Keratinocyte (primary cell): ENCODE data around the gene MINDY4.

Source experiments
- EZH2 ChIP-seq: IDR thresholded peaks from one replicate; pipeline ENCODE4 v1.6.1; 2012; ENCODE audit warnings: inconsistent platforms, mild to moderate bottlenecking, low read length, moderate library complexity
- TF ChIP-seq, protein P1 (sequence below), 3 experiments: IDR thresholded peaks in 1 of 3; conservative IDR thresholded peaks in 1 of 3; optimal IDR thresholded peaks in 1 of 3; 2 replicates in 2 of 3; 3 replicates in 1 of 3; pipeline versions ENCODE3 to v1.5.1; 2011; ENCODE audit warnings: low read length in 3 of 3, mild to moderate bottlenecking in 3 of 3, moderate library complexity in 2 of 3, control low read depth in 1 of 3, inconsistent platforms in 1 of 3; ENCODE audit not compliant: insufficient read depth in 2 of 3; ENCODE audit errors: extremely low read depth in 1 of 3

DNA sequence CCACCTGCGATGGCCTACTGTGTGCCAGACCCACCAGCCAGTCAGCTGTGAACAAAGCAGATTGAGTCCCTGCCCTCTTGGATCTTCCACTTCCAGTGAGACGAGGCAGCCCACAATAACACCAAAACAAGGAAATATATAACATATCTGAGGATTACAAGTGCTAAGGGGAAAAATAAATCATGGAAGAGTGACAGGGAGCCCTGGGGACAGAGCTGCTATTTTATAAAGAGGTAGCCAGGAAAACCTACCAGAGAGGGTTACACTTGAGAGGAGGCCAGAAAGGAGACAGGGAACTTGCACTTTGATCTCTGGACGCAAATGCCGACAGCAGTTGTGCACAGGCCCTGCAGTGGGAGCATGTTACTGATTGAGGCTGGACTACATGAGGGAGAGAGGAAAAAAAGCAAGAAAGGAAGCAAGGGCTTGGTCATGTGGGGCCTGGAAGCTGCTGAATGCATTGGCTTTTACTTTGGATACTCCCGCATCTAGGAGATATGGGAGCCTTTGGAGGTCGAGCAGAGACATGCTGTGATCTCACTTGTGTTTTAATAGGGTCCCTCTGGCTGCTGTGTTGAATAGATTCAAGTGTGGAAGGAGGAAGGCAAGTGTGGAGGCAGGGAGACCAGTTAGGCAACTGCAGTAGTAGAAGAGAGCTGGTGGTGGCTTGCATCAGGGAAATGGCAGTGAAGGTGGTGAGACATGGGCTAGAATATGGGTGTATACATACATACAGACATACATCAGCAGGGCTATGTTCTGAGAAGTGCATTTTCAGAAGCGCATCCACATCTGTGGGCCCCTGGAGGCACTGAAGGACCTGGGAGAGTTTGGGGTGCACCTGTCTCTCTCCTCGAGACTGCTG lies 26.2 kb downstream of the MINDY4 start:
- TF ChIP-seq, protein P1, sequence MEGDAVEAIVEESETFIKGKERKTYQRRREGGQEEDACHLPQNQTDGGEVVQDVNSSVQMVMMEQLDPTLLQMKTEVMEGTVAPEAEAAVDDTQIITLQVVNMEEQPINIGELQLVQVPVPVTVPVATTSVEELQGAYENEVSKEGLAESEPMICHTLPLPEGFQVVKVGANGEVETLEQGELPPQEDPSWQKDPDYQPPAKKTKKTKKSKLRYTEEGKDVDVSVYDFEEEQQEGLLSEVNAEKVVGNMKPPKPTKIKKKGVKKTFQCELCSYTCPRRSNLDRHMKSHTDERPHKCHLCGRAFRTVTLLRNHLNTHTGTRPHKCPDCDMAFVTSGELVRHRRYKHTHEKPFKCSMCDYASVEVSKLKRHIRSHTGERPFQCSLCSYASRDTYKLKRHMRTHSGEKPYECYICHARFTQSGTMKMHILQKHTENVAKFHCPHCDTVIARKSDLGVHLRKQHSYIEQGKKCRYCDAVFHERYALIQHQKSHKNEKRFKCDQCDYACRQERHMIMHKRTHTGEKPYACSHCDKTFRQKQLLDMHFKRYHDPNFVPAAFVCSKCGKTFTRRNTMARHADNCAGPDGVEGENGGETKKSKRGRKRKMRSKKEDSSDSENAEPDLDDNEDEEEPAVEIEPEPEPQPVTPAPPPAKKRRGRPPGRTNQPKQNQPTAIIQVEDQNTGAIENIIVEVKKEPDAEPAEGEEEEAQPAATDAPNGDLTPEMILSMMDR (optimal IDR thresholded peaks at IDR 0.05 in 1 of 3, IDR thresholded peaks at IDR 0.05 in 1 of 3, conservative IDR thresholded peaks at IDR 0.05 in 1 of 3; ENCODE audit: extremely low read depth in 1 of 3, insufficient read depth in 2 of 3, low read length in 3 of 3): no peak
- no peak for TF ChIP-seq EZH2
